ENCODE results near the gene NADK. TPM values are rescaled to one million over a fixed set of nuclear protein-coding genes. Genes with fewer than 3 reads are reported as not detected.

The NADK gene
- total and polyA plus RNA-seq, 9 donors, result 21.8 to 76.0 (median 57.0) TPM

GRCh38 chr1:1759456-1760344, 18.6 kb downstream of the NADK start:
- no peaks in the 10 kb centered on the region for H3K36me3 ChIP-seq
- H3K9me3 ChIP-seq, result no peaks in the 10 kb centered on the region
- no peak overlapping the region for H3K4me3 ChIP-seq
- TF ChIP-seq CTCF (IDR thresholded peaks at IDR 0.05) (no peak), POLR2A (IDR thresholded peaks at IDR 0.05) (no peak), EP300 (IDR thresholded peaks at IDR 0.05) (no peak)
- H3K27me3 ChIP-seq, result no peaks in the 10 kb centered on the region
- no peaks in the 10 kb centered on the region for H3K4me1 ChIP-seq (ENCODE audit: insufficient read depth)
- no peak for DNase-seq
- intact Hi-C loops (cut with DNase I), result loop anchor here in 2 of 4 donors (5.0 to 10.0 kb wide), 2 partner anchors 135 to 143 kb away; partner anchors contain the start of gene GNB1 (in 1 of the 2)
- WGBS, 3 donors, result 90 to 92% (median 91%) methylated on average over 37 of the region's 37 CpGs
- no peak overlapping the region for H3K27ac ChIP-seq

- H3K4me3 ChIP-seq, result no peak overlapping the region
- 78 to 84% (median 79%) methylated on average over 24 to 34 of the region's 34 CpGs for WGBS, 3 donors
- H3K27me3 ChIP-seq, result no peaks in the 10 kb centered on the region
- H3K4me1 ChIP-seq (ENCODE audit: insufficient read depth), result no peaks in the 10 kb centered on the region
- H3K27ac ChIP-seq, result no peak overlapping the region
- H3K9me3 ChIP-seq, result no peaks in the 10 kb centered on the region
- H3K36me3 ChIP-seq, result no peaks in the 10 kb centered on the region
- DNase-seq, result peak in 1 of 5 donors; percentile 46
- intact Hi-C loops (cut with DNase I), result loop anchor here in 2 of 4 donors (5.0 to 10.0 kb wide), 2 partner anchors 136 to 143 kb away; partner anchors contain the start of gene GNB1 (in 1 of the 2)
- no peak for TF ChIP-seq POLR2A (IDR thresholded peaks at IDR 0.05)
- TF ChIP-seq CTCF (IDR thresholded peaks at IDR 0.05), result no peak
- TF ChIP-seq EP300 (IDR thresholded peaks at IDR 0.05), result no peak
These were observed 19.4 kb downstream of the NADK start for GRCh38 chr1:1758692-1759455.

- 91 to 93% (median 93%) methylated on average over 27 of the region's 27 CpGs for WGBS, 3 donors
- no peaks in the 10 kb centered on the region for H3K4me1 ChIP-seq (ENCODE audit: insufficient read depth)
- DNase-seq, result no peak
- no peak overlapping the region for H3K27ac ChIP-seq
- no peak for TF ChIP-seq CTCF (IDR thresholded peaks at IDR 0.05)
- no peak for TF ChIP-seq EP300 (IDR thresholded peaks at IDR 0.05)
- TF ChIP-seq POLR2A (IDR thresholded peaks at IDR 0.05), result no peak
- H3K36me3 ChIP-seq, result no peaks in the 10 kb centered on the region
- no peaks in the 10 kb centered on the region for H3K27me3 ChIP-seq
- no peak overlapping the region for H3K4me3 ChIP-seq
- no peaks in the 10 kb centered on the region for H3K9me3 ChIP-seq
- intact Hi-C loops (cut with DNase I), result loop anchor here in 2 of 4 donors (5.0 to 10.0 kb wide), 2 partner anchors 137 to 144 kb away; partner anchors contain the start of gene GNB1 (in 1 of the 2)
These were observed 20.1 kb downstream of the NADK start for GRCh38 chr1:1758059-1758621.

- Histone ChIP-seq H3K9me3 (no peaks in the 10 kb centered on the region), H3K27ac (no peak overlapping the region), H3K4me3 (no peak overlapping the region), H3K27me3 (no peaks in the 10 kb centered on the region), H3K4me1 (ENCODE audit: insufficient read depth) (no peaks in the 10 kb centered on the region), H3K36me3 (no peaks in the 10 kb centered on the region)
- intact Hi-C loops (cut with DNase I), result loop anchor here in 2 of 4 donors (5.0 to 10.0 kb wide), 2 partner anchors 137 to 145 kb away; partner anchors contain the start of gene GNB1 (in 1 of the 2)
- 87 to 88% (median 88%) methylated on average over 25 of the region's 25 CpGs for WGBS, 3 donors
- no peak for DNase-seq
- TF ChIP-seq CTCF (IDR thresholded peaks at IDR 0.05) (no peak), EP300 (IDR thresholded peaks at IDR 0.05) (no peak), POLR2A (IDR thresholded peaks at IDR 0.05) (no peak)
These were observed 20.7 kb downstream of the NADK start for GRCh38 chr1:1757422-1758058.

Data from ovary (tissue), 9 donors.